Right atrium auricular region (tissue), 2 donors: ENCODE measurements around the gene MAPK9. TPM values are rescaled to one million over a fixed set of nuclear protein-coding genes. Genes with fewer than 3 reads are reported as not detected.

ENCODE experiments used
- DNase-seq: peaks from one replicate; pipeline ENCODE4 v3.0.0-alpha.2; 2019; ENCODE audit warnings: low spot score
- H3K27ac ChIP-seq, 2 donors: fragments of 200-600 bp; sonication (generic); 1 replicate in 1 of 2; 2 replicates in 1 of 2; pipeline ENCODE4 v1.5.1; 2016 to 2019
- H3K27me3 ChIP-seq, 2 donors: fragments of 200-600 bp; sonication (generic); one replicate each; pipeline versions ENCODE4 v1.5.1 to v1.6.0; 2017 to 2019
- H3K36me3 ChIP-seq: fragments of 200-600 bp; sonication (generic); one replicate; pipeline ENCODE4 v1.5.1; 2016
- H3K4me1 ChIP-seq, 2 donors: fragments of 200-600 bp; sonication (generic); one replicate each; pipeline versions ENCODE4 v1.5.1 to v1.6.0; 2017 to 2019
- H3K4me3 ChIP-seq, 2 donors: fragments of 200-600 bp; sonication (generic); 1 replicate in 1 of 2; 2 replicates in 1 of 2; pipeline ENCODE4 v1.5.1; 2017 to 2019; ENCODE audit warnings: mild to moderate bottlenecking in 1 of 2, moderate library complexity in 1 of 2
- H3K9me3 ChIP-seq, 2 donors: fragments of 200-600 bp; sonication (generic); one replicate each; pipeline ENCODE4 v1.5.1; 2019
- total RNA-seq, 2 donors: library from RNA; depleted of rRNA; stranded (reverse); fragments of >200 nt; gene quantifications; one replicate each; pipeline ENCODE4 v1.1.0, GENCODE V29; 2016
- TF ChIP-seq, protein P1 (sequence below), 2 donors: fragments of 200-600 bp; sonication (generic); IDR thresholded peaks; one replicate each; pipeline ENCODE4 v1.5.1; 2019; ENCODE audit warnings: antibody characterized with exemption in 2 of 2

MAPK9 gene
- total RNA-seq, 2 donors from 2014 or later = 25.1 to 30.0 TPM

DNA sequence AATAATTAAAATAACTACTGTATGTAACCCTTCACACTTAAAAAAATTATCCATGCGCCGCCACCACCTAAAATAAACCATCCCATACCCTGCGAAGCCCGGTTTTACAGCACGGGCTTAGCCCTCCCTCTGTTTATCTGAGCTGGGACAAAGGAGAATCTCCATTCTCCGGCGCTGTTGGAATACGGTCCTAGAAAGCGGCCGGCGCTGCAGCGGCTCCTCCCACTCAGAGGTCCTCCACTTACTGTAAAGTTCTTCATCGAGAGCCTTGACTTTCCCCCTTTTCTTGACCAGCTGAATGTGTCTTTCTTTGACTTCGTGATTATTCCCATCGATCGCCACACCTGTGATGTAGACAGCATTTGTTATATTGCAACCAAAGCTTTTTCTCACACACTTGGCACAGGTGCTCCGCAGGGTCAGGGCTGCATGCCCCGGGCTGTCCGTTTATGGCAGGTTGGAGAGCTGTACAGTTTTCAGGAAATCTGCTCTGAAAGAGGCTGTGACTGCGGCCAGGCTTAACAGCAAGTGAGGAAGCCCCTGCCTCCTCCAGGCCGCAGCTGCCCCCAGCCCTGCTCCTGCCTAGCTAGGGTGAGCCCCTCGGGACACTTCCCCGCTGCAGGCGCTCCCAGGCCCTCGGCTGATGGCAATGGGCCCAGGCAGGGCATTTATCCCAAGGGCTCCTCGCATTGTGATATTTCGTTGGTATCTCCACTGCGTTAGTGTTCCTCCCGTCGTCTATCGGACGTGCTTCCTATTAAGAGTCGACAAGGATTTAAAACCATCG is 44.5 kb upstream of the MAPK9 start:
- Histone ChIP-seq H3K27me3 (no peaks in the 10 kb centered on the region), H3K9me3 (no peaks in the 10 kb centered on the region), H3K36me3 (peaks cover 34% of the 10 kb centered on the region), H3K4me3 (no peak overlapping the region), H3K27ac (no peak overlapping the region), H3K4me1 (peaks cover 0 to 22% of the 10 kb centered on the region in 2 donors)
- TF ChIP-seq, protein P1, sequence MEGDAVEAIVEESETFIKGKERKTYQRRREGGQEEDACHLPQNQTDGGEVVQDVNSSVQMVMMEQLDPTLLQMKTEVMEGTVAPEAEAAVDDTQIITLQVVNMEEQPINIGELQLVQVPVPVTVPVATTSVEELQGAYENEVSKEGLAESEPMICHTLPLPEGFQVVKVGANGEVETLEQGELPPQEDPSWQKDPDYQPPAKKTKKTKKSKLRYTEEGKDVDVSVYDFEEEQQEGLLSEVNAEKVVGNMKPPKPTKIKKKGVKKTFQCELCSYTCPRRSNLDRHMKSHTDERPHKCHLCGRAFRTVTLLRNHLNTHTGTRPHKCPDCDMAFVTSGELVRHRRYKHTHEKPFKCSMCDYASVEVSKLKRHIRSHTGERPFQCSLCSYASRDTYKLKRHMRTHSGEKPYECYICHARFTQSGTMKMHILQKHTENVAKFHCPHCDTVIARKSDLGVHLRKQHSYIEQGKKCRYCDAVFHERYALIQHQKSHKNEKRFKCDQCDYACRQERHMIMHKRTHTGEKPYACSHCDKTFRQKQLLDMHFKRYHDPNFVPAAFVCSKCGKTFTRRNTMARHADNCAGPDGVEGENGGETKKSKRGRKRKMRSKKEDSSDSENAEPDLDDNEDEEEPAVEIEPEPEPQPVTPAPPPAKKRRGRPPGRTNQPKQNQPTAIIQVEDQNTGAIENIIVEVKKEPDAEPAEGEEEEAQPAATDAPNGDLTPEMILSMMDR (IDR thresholded peaks at IDR 0.05) = no peak
- DNase-seq = no peak

DNA sequence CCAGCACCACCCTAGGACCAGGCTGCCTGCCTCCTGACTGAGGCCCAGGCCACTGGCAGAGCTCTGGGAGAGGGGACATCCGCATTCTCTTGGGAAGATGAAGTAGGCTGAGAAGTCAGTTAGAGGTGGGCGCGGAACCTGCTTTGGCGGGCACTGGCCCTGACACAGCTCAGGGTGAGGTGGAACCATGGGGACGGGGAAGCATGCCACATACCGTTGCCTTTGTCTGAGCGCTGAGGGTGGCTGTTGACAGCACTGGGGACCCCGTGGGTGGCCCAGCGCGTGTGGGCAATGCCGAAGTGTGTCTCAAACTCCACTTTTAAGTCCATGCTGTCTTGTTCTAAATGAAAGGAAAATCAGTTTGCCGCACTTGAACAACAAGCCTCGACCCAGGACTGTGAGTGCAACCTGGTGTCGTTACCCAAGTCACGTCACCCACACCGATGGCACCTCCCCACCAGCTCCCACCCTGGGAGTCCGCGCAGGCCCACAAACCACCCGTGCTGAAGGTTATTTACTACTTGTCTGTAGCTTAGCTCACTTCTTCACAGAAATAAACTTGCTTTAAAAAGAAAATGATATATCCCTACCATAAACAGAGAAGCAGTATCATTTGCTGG is 43.8 kb upstream of the MAPK9 start:
- Histone ChIP-seq H3K27me3 (no peaks in the 10 kb centered on the region), H3K4me3 (no peak overlapping the region), H3K9me3 (no peaks in the 10 kb centered on the region), H3K4me1 (peaks cover 0 to 22% of the 10 kb centered on the region in 2 donors), H3K36me3 (peaks cover 34% of the 10 kb centered on the region), H3K27ac (no peak overlapping the region)
- DNase-seq = no peak
- TF ChIP-seq, protein P1 (IDR thresholded peaks at IDR 0.05) = no peak

DNA sequence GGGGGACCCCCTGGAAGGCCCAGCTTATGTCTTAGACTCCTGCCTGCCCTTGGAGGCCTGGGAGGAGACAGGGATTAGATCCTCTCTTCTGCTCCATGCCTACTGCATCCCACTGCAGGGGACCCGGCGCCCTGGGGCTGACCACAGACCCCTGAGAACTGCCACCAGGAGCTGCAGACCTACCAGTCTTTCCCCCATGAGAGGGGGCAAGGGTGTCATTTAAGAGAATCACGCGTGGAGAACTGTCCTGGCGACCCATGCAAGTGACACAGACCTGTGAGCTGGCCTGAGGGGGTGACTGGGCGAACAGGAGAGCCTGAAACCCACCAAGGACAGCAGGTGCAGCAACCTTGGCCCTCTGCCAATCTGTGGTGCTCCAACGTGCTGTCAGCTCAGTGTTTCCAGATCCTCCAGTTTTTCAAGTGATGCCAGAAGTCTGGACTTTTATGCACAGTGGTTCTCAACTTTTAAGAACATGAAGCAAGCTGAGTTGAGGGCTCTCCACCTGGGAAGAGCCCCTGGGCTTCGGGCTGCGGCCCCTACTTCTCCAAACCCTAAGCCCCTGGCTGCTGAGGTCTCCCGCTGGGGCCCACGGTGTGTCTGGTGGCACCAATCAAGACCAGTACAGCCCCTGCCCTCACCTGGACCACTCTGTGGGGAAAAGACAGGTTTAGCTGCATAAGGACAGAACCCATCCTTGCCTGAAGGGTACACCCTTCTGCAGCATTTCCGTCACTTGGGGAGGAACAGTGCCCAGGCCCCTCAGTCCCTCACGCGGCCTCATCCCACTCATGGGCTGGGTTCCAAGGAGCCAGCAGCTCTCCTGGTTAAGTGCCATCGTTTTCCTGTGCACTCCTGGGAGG is 43.1 kb upstream of the MAPK9 start:
- no peak for DNase-seq
- Histone ChIP-seq H3K4me3 (no peak overlapping the region), H3K36me3 (peaks cover 34% of the 10 kb centered on the region), H3K9me3 (no peaks in the 10 kb centered on the region), H3K27ac (peak overlapping the region in 1 of 2 donors; percentile 9), H3K27me3 (no peaks in the 10 kb centered on the region), H3K4me1 (peaks cover 0 to 28% of the 10 kb centered on the region in 2 donors)
- TF ChIP-seq, protein P1 (IDR thresholded peaks at IDR 0.05) = no peak

DNA sequence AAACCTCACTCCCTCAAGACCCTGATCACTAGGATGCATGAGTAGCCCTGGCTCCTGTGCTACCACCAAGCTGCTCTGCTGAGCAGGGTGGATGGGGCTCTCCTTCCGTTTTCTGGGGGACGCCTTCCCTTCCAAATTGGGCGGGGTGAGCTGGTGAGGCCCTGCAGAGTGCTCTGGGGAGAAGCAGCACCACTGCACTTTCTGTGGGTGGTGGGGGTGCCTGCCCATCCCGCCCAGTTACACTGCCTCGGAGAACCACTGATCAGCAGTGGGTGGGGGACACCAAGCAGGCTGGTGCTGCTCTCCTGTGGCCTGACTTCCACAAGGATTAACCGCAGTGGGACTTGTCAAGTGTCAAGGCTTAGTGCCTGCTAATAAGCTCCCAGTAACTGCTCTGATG is 42.3 kb upstream of the MAPK9 start:
- TF ChIP-seq, protein P1 (IDR thresholded peaks at IDR 0.05) = no peak
- H3K4me3 ChIP-seq = no peak overlapping the region
- no peaks in the 10 kb centered on the region for H3K9me3 ChIP-seq
- no peak for DNase-seq
- H3K27ac ChIP-seq = peak overlapping the region in 1 of 2 donors; percentile 53
- H3K4me1 ChIP-seq = peaks cover 0 to 30% of the 10 kb centered on the region in 2 donors
- peaks cover 34% of the 10 kb centered on the region for H3K36me3 ChIP-seq
- no peaks in the 10 kb centered on the region for H3K27me3 ChIP-seq

DNA sequence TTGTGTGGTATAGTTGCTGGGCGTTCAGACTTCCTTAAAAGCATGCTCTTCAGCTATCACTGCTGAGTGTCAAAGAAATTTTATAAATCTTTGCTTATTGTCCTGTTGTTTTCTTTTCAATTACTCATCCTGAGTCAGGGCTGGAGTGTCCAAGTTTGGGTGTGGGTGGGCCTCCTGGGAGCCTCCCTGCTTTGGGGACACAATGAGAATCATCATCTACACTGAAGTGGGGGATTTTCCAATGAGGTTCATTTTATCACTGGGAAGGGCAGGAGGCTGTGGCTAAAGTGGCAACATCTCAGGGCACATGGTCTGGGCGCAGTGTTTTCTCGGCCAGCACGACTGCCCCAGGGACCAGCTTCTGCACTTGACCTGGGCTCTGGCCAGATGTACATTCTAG is 41.8 kb upstream of the MAPK9 start:
- Histone ChIP-seq H3K27me3 (no peaks in the 10 kb centered on the region), H3K27ac (peak overlapping the region; percentile 53)
- TF ChIP-seq, protein P1 (IDR thresholded peaks at IDR 0.05) = no peak

More for the DNA sequence above, 41.8 kb upstream of the MAPK9 start:
- Histone ChIP-seq H3K4me1 (peaks cover 0 to 30% of the 10 kb centered on the region in 2 donors), H3K4me3 (no peak overlapping the region), H3K36me3 (peaks cover 34% of the 10 kb centered on the region), H3K9me3 (no peaks in the 10 kb centered on the region)
- no peak for DNase-seq
